GM12891 (cell line): ENCODE measurements around the gene SCFD2.

ENCODE experiments used
- POLR2A ChIP-seq: IDR thresholded peaks from 2 replicates; pipeline ENCODE4 v1.6.1; 2011; ENCODE audit warnings: low read depth, low read length, control low read depth
- POLR2AphosphoS5 ChIP-seq: IDR thresholded peaks from 2 replicates; pipeline ENCODE4 v1.6.1; 2011; ENCODE audit warnings: low read depth, low read length, control low read depth
- POU2F2 ChIP-seq: IDR thresholded peaks from 2 replicates; pipeline ENCODE4 v1.6.1; 2011; ENCODE audit warnings: low read depth, mild to moderate bottlenecking, control low read depth, low read length, moderate library complexity
- TAF1 ChIP-seq: IDR thresholded peaks from 2 replicates; pipeline ENCODE4 v1.6.1; 2011; ENCODE audit warnings: low read depth, low read length, control low read depth

DNA sequence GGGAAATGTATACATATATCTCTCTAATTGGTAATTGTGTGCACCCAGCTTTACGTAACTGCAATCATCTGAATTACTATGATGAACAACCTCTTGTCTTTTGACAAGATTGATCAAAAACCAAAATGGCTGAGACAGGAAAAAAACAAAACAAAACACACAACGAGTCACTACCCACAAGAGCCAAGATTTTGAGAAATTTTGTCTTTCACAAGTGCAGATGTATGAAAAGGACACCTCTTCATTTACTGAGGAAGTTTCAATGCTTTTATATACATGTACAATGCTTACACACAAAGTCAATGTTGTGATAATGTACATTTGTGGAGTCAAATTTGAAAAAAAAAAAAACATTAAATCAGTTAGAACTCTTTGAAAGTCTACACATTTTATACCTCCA is 224.6 kb downstream of the SCFD2 start:
- TF ChIP-seq POLR2A (no peak), POLR2AphosphoS5 (no peak), POU2F2 (no peak), TAF1 (no peak)
